IMR-90 (cell line): ENCODE results near the gene PCED1B. TPM values are rescaled to one million over a fixed set of nuclear protein-coding genes. Genes with fewer than 3 reads are reported as not detected.

ENCODE experiments used
- ATAC-seq: fragments of 200-7000 bp; cut with Tn5 transposase; 2 replicates; pipeline ENCODE4 v1.9.1; 2020; ENCODE audit warnings: low read depth, mild to moderate bottlenecking, moderate library complexity
- BruUV-seq: library from RNA; stranded (reverse); fragments of 400-500 nt; replicated peaks from 2 replicates; lab custom pipeline; 2021; lab: Mats Ljungman, UMichigan
- CTCF ChIA-PET: fragments of 300-600 bp; formaldehyde crosslinking; extraction: SDS; loops from one replicate; lab custom pipeline; 2021; ENCODE audit warnings: antibody characterized with exemption; lab: Yijun Ruan, JAX
- POLR2A ChIA-PET: fragments of 300-600 bp; sonication (Branson Sonifier 250); formaldehyde crosslinking; loops from one replicate; lab custom pipeline; 2022; ENCODE audit warnings: antibody characterized with exemption; ENCODE audit not compliant: unreplicated experiment; lab: Charles Lee
- DNase-seq: peaks from one replicate; pipeline ENCODE4 v3.0.0; 2013
- H2AFZ ChIP-seq: replicated peaks from 2 replicates; pipeline ENCODE3; 2013; ENCODE audit warnings: low read length, mild to moderate bottlenecking; ENCODE audit not compliant: poor library complexity
- H2AK5ac ChIP-seq: 2 replicates; pipeline ENCODE4 v1.6.1; 2013; ENCODE audit warnings: low read depth, low read length, inconsistent platforms
- H2AK9ac ChIP-seq: replicated peaks from 2 replicates; pipeline ENCODE3; 2013; ENCODE audit warnings: mild to moderate bottlenecking, low read depth, low read length, moderate library complexity; ENCODE audit not compliant: poor library complexity
- H2BK120ac ChIP-seq: 2 replicates; pipeline ENCODE4 v1.6.1; 2013; ENCODE audit warnings: low read depth, low read length, inconsistent platforms
- H2BK15ac ChIP-seq: 3 replicates; pipeline ENCODE4 v1.6.1; 2013; ENCODE audit warnings: low read depth, low read length, inconsistent platforms
- H2BK20ac ChIP-seq: 2 replicates; pipeline ENCODE4 v1.6.1; 2013; ENCODE audit warnings: low read depth, mild to moderate bottlenecking, inconsistent platforms, low read length, moderate library complexity
- H2BK5ac ChIP-seq: 2 replicates; pipeline ENCODE4 v1.6.1; 2013; ENCODE audit warnings: mild to moderate bottlenecking, low read depth, low read length, inconsistent platforms; ENCODE audit not compliant: poor library complexity, severe bottlenecking
- H3K14ac ChIP-seq: replicated peaks from 2 replicates; pipeline ENCODE4 v1.6.1; 2013; ENCODE audit warnings: low read depth, low read length, inconsistent platforms
- H3K18ac ChIP-seq: 2 replicates; pipeline ENCODE4 v1.6.1; 2013; ENCODE audit warnings: low read depth, low read length, control low read depth
- H3K23ac ChIP-seq: 2 replicates; pipeline ENCODE4 v1.6.1; 2013; ENCODE audit warnings: low read depth, low read length, inconsistent platforms
- H3K27ac ChIP-seq: 2 replicates; pipeline ENCODE4 v1.5.1; 2013; ENCODE audit warnings: mild to moderate bottlenecking, control low read depth, low read length; ENCODE audit not compliant: insufficient read depth
- H3K27me3 ChIP-seq: 2 replicates; pipeline ENCODE4 v1.6.1; 2013; ENCODE audit warnings: low read length; ENCODE audit not compliant: control insufficient read depth, insufficient read depth
- H3K36me3 ChIP-seq: 2 replicates; pipeline ENCODE4 v1.6.1; 2013; ENCODE audit warnings: low read length, mixed read lengths; ENCODE audit not compliant: control insufficient read depth, insufficient read depth
- H3K4ac ChIP-seq: 2 replicates; pipeline ENCODE4 v1.6.1; 2013; ENCODE audit warnings: low read depth, low read length, inconsistent platforms
- H3K4me1 ChIP-seq: 2 replicates; pipeline ENCODE4 v1.6.1; 2013; ENCODE audit warnings: low read length, mixed read lengths; ENCODE audit not compliant: control insufficient read depth, insufficient read depth
- H3K4me2 ChIP-seq: 2 replicates; pipeline ENCODE4 v1.6.1; 2013; ENCODE audit warnings: low read depth, mild to moderate bottlenecking, control low read depth, low read length, moderate library complexity
- H3K4me3 ChIP-seq: 2 replicates; pipeline ENCODE4 v1.5.1; 2013; ENCODE audit warnings: low read depth, mild to moderate bottlenecking, control low read depth, low read length, moderate library complexity; ENCODE audit not compliant: insufficient read depth
- H3K56ac ChIP-seq: 2 replicates; pipeline ENCODE4 v1.6.1; 2013; ENCODE audit warnings: low read length, inconsistent platforms; ENCODE audit not compliant: insufficient read depth; ENCODE audit errors: extremely low read depth
- H3K79me1 ChIP-seq, 2 experiments: 2 replicates each; pipeline ENCODE4 v1.6.1; 2013; ENCODE audit warnings: low read length in 2 of 2, inconsistent platforms in 1 of 2, low read depth in 1 of 2
- H3K9ac ChIP-seq: 2 replicates; pipeline ENCODE4 v1.6.1; 2013; ENCODE audit warnings: low read depth, low read length, control low read depth
- H3K9me1 ChIP-seq: 2 replicates; pipeline ENCODE4 v1.6.1; 2013; ENCODE audit warnings: low read length, inconsistent platforms; ENCODE audit not compliant: insufficient read depth
- H3K9me3 ChIP-seq: 2 replicates; pipeline ENCODE4 v1.6.1; 2013; ENCODE audit warnings: low read length; ENCODE audit not compliant: control insufficient read depth, insufficient read depth
- H4K20me1 ChIP-seq: 2 replicates; pipeline ENCODE4 v1.6.1; 2013; ENCODE audit warnings: low read length, inconsistent platforms; ENCODE audit not compliant: insufficient read depth
- H4K5ac ChIP-seq: 2 replicates; pipeline ENCODE4 v1.6.1; 2013; ENCODE audit warnings: mild to moderate bottlenecking, low read depth, low read length, control low read depth
- H4K8ac ChIP-seq, 2 experiments: 2 replicates each; pipeline ENCODE4 v1.6.1; 2013; ENCODE audit warnings: low read depth in 2 of 2, low read length in 2 of 2, control low read depth in 1 of 2, inconsistent platforms in 1 of 2
- H4K91ac ChIP-seq: 2 replicates; pipeline ENCODE4 v1.6.1; 2013; ENCODE audit warnings: low read depth, low read length, inconsistent platforms; ENCODE audit not compliant: insufficient read depth
- BHLHE40 ChIP-seq: fragments of 150-350 bp; IDR thresholded peaks from 2 replicates; pipeline ENCODE4 v1.6.1; 2016; ENCODE audit warnings: mild to moderate bottlenecking, low read depth, low read length
- FOS ChIP-seq: fragments of 150-350 bp; IDR thresholded peaks from 2 replicates; pipeline ENCODE4 v1.6.1; 2016; ENCODE audit warnings: low read depth, low read length
- MAFK ChIP-seq: IDR thresholded peaks from 2 replicates; pipeline ENCODE4 v1.6.1; 2012; ENCODE audit warnings: low read depth, low read length, improper control_type of control experiment
- MXI1 ChIP-seq: IDR thresholded peaks from 2 replicates; pipeline ENCODE4 v1.6.1; 2012; ENCODE audit warnings: low read depth, mild to moderate bottlenecking, low read length, moderate library complexity, borderline replicate concordance
- NFE2L2 ChIP-seq: fragments of 150-350 bp; IDR thresholded peaks from 2 replicates; pipeline ENCODE4 v1.6.1; 2016; ENCODE audit warnings: low read depth, mild to moderate bottlenecking, low read length
- RAD21 ChIP-seq: IDR thresholded peaks from 2 replicates; pipeline ENCODE4 v1.6.1; 2012; ENCODE audit warnings: low read length, improper control_type of control experiment
- RCOR1 ChIP-seq: IDR thresholded peaks from 2 replicates; pipeline ENCODE4 v1.6.1; 2012; ENCODE audit warnings: mild to moderate bottlenecking, low read length, improper control_type of control experiment; ENCODE audit not compliant: insufficient replicate concordance
- RFX5 ChIP-seq: IDR thresholded peaks from 2 replicates; pipeline ENCODE4 v1.8.0; 2012; ENCODE audit warnings: low read depth, mild to moderate bottlenecking, low read length, moderate library complexity
- SMC3 ChIP-seq: fragments of 150-350 bp; IDR thresholded peaks from 2 replicates; pipeline ENCODE4 v1.6.1; 2016; ENCODE audit warnings: low read depth, mild to moderate bottlenecking, antibody characterized with exemption, low read length, moderate library complexity
- WGBS, 2 experiments: methylation state at CpG; one replicate each; pipeline versions ENCODE4 v1.1.5 to v1.1.7; 2013; ENCODE audit warnings: missing lambda C conversion rate in 2 of 2; ENCODE audit not compliant: insufficient read length in 1 of 2; ENCODE audit errors: extremely low coverage in 2 of 2; 5-methylcytosine and 5-hydroxymethylcytosine counted together
- dilution Hi-C: fragments of 300-500 bp; cut with HindIII; formaldehyde crosslinking; loops from one replicate; pipeline ENCODE4 v1.14.3; 2018; ENCODE audit warnings: low sequenced_read_pairs; ENCODE audit not compliant: unreplicated experiment
- in situ Hi-C: fragments of 300-500 bp; cut with MboI; formaldehyde crosslinking; loops from 3 replicates; pipeline ENCODE4 v1.14.3; 2019; ENCODE audit warnings: low sequenced_read_pairs, inconsistent platforms, mixed read lengths
- intact Hi-C: fragments of 100-400 bp; cut with micrococcal nuclease; formaldehyde crosslinking; loops from 2 replicates; pipeline ENCODE4 v1.10.0; 2022
- polyA plus RNA-seq, 3 experiments: library from polyadenylated mRNA; depleted of rRNA; stranded (reverse); fragments of >200 nt; gene quantifications; 2 replicates each; pipeline ENCODE4 v1.2.3, GENCODE V29; 2012; ENCODE audit warnings: low replicate concordance in 1 of 3
- total RNA-seq: library from RNA; depleted of rRNA; stranded (reverse); fragments of >200 nt; gene quantifications from 2 replicates; pipeline ENCODE4 v1.2.3, GENCODE V29; 2012
- TF ChIP-seq, protein P1 (sequence below): fragments of 150-350 bp; IDR thresholded peaks from 2 replicates; pipeline ENCODE4 v1.6.1; 2017; ENCODE audit warnings: mild to moderate bottlenecking, antibody characterized with exemption, low read length, low read depth
- TF ChIP-seq, protein P2 (sequence below): fragments of 150-350 bp; IDR thresholded peaks from 2 replicates; pipeline ENCODE4 v1.6.1; 2016; ENCODE audit warnings: low read depth, mild to moderate bottlenecking, low read length, moderate library complexity, borderline replicate concordance

The PCED1B gene
- total and polyA plus RNA-seq, 2 of the 4 experiments (the other 2 are of a cell fraction), result 0.36 to 2.6 TPM

DNA sequence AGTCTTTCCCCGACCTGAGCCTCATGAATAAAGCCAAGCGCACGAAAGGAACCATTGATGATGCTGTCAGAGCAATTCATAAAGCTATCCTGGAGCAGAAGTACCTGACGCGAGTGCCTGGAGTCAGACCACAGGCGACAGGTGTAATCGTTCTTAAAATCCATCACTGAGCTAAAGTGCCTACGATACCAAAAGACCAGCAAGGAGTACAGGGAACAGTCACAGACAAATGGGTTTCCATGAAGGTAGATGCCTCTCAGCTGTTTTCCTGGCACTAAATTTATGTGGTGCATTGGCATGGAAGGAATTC, 1.4 kb upstream of the PCED1B start:
- H3K9me1 ChIP-seq, result peaks cover 3% of the 10 kb centered on the region
- H3K27ac ChIP-seq, result no peak overlapping the region
- H2BK120ac ChIP-seq, result 0 out of 2 replicates have a peak overlapping the region, but pooled peaks have one; percentile 92
- H3K4me2 ChIP-seq, result peak overlapping the region; percentile 95; the same call in 1 of the 2 replicates
- H3K56ac ChIP-seq, result no peak overlapping the region; the same call in 1 of the 2 replicates
- peak overlapping the region; percentile 19; the same call in 1 of the 2 replicates for H3K4ac ChIP-seq
- no peak for ATAC-seq
- 0 out of 2 replicates have a peak overlapping the region, but pooled peaks have one; percentile 52 for H2BK20ac ChIP-seq
- 0 out of 4 replicates have a peak overlapping the region, but pooled peaks of 1 of the 2 experiments have one; percentile 26 for H4K8ac ChIP-seq
- 90% methylated on average over 2 of the region's 8 CpGs; no CpG with 5 or more reads in 1 of the 2 experiments for WGBS, 2 experiments
- TF ChIP-seq RAD21, result no peak
- no peak for TF ChIP-seq BHLHE40
- TF ChIP-seq, protein P1, sequence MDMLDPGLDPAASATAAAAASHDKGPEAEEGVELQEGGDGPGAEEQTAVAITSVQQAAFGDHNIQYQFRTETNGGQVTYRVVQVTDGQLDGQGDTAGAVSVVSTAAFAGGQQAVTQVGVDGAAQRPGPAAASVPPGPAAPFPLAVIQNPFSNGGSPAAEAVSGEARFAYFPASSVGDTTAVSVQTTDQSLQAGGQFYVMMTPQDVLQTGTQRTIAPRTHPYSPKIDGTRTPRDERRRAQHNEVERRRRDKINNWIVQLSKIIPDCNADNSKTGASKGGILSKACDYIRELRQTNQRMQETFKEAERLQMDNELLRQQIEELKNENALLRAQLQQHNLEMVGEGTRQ, result no peak
- TF ChIP-seq, protein P2, sequence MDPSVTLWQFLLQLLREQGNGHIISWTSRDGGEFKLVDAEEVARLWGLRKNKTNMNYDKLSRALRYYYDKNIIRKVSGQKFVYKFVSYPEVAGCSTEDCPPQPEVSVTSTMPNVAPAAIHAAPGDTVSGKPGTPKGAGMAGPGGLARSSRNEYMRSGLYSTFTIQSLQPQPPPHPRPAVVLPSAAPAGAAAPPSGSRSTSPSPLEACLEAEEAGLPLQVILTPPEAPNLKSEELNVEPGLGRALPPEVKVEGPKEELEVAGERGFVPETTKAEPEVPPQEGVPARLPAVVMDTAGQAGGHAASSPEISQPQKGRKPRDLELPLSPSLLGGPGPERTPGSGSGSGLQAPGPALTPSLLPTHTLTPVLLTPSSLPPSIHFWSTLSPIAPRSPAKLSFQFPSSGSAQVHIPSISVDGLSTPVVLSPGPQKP, result no peak
- TF ChIP-seq RCOR1, result no peak
- TF ChIP-seq MAFK, result no peak
- TF ChIP-seq NFE2L2, result no peak
- TF ChIP-seq MXI1, result no peak
- TF ChIP-seq RFX5, result no peak
- TF ChIP-seq FOS, result no peak
- no peak for TF ChIP-seq SMC3
- no TSS peak for BruUV-seq
- no peak overlapping the region for H4K5ac ChIP-seq
- no peaks in the 10 kb centered on the region for H3K27me3 ChIP-seq
- H2BK5ac ChIP-seq, result peak overlapping the region; percentile 86
- H2AK9ac ChIP-seq, result no peak overlapping the region
- no peak overlapping the region for H2AFZ ChIP-seq
- ChIA-PET POLR2A (no interaction called here), CTCF (interaction anchor here (1.2 to 2.0 kb wide), 2 partner anchors 46 to 319 kb away, joined by 3 to 4 read pairs; no protein-coding TSS in a partner anchor)
- intact Hi-C loops, result loop anchor here (5.0 kb wide), 1 partner anchor 46 kb away; no protein-coding TSS in a partner anchor
- in situ Hi-C loops, result loop anchor here (10.0 kb wide), 1 partner anchor 317 kb away; no protein-coding TSS in a partner anchor
- no peak for DNase-seq
- no peak overlapping the region; the same call in 1 of the 2 replicates for H2AK5ac ChIP-seq
- peak overlapping the region; percentile 97 for H3K14ac ChIP-seq
- peaks cover 12% of the 10 kb centered on the region; the same call in 1 of the 2 replicates for H3K4me1 ChIP-seq
- H4K20me1 ChIP-seq, result no peaks in the 10 kb centered on the region
- peak overlapping the region; percentile 85; the same call in 1 of the 2 replicates for H3K9ac ChIP-seq
- H3K36me3 ChIP-seq, result no peaks in the 10 kb centered on the region
- H3K18ac ChIP-seq, result no peak overlapping the region
- dilution Hi-C loops, result no loop called here
- peak overlapping the region; percentile 93; the same call in 1 of the 2 replicates for H3K23ac ChIP-seq
- H3K4me3 ChIP-seq, result peak overlapping the region; percentile 91; the same call in 1 of the 2 replicates
- no peak overlapping the region for H2BK15ac ChIP-seq
- peaks cover 7 to 51% of the 10 kb centered on the region in 2 experiments; a peak in 2 of 4 replicates for H3K79me1 ChIP-seq
- H3K9me3 ChIP-seq, result no peaks in the 10 kb centered on the region
- no peak overlapping the region for H4K91ac ChIP-seq
